Liver (tissue), 3 donors: ENCODE measurements around the gene CGB3.
"Not testable (repeated sequence)": the region's sequence is repeated elsewhere in the genome, so short reads cannot be mapped to it uniquely, and the experiment has no call there.

Experiments used
- EGR1 ChIP-seq, 2 donors: IDR thresholded peaks; 2 replicates each; pipeline ENCODE4 v1.6.1; 2016 to 2018; ENCODE audit warnings: antibody characterized with exemption in 2 of 2, low read depth in 2 of 2
- FOXA1 ChIP-seq: IDR thresholded peaks from 2 replicates; pipeline ENCODE4 v1.6.1; 2016; ENCODE audit warnings: antibody characterized with exemption
- GABPA ChIP-seq, 2 donors: IDR thresholded peaks in 1 of 2; conservative IDR thresholded peaks in 1 of 2; 2 replicates each; pipeline ENCODE4 v1.6.1; 2016; ENCODE audit warnings: antibody characterized with exemption in 2 of 2, mild to moderate bottlenecking in 1 of 2, moderate library complexity in 1 of 2
- JUND ChIP-seq, 2 donors: IDR thresholded peaks; 2 replicates each; pipeline ENCODE4 v1.6.1; 2016; ENCODE audit warnings: antibody characterized with exemption in 2 of 2
- RAD21 ChIP-seq, 2 donors: IDR thresholded peaks; 2 replicates each; pipeline ENCODE4 v1.6.1; 2016; ENCODE audit warnings: antibody characterized with exemption in 2 of 2, mild to moderate bottlenecking in 2 of 2
- SP1 ChIP-seq: IDR thresholded peaks from 2 replicates; pipeline ENCODE4 v1.6.1; 2018; ENCODE audit warnings: antibody characterized with exemption, mild to moderate bottlenecking
- TAF1 ChIP-seq: conservative IDR thresholded peaks from 2 replicates; pipeline ENCODE4 v1.6.1; 2016; ENCODE audit warnings: antibody characterized with exemption, mild to moderate bottlenecking
- YY1 ChIP-seq: IDR thresholded peaks from 2 replicates; pipeline ENCODE4 v1.6.1; 2016; ENCODE audit warnings: antibody characterized with exemption, mild to moderate bottlenecking
- TF ChIP-seq, protein P1 (sequence below): IDR thresholded peaks from 2 replicates; pipeline ENCODE4 v1.6.1; 2016; ENCODE audit warnings: antibody characterized with exemption
- TF ChIP-seq, protein P2 (sequence below): fragments of 150-350 bp; IDR thresholded peaks from 2 replicates; pipeline ENCODE4 v1.5.1; 2017; ENCODE audit warnings: improper control_type of control experiment, low read depth, low read length; ENCODE audit not compliant: missing input control
- TF ChIP-seq, protein P3 (sequence below): IDR thresholded peaks from 2 replicates; pipeline ENCODE4 v1.6.1; 2016; ENCODE audit warnings: antibody characterized with exemption, mild to moderate bottlenecking
- TF ChIP-seq, protein P4 (sequence below): IDR thresholded peaks from 2 replicates; pipeline ENCODE4 v1.6.1; 2016; ENCODE audit warnings: antibody characterized with exemption
- TF ChIP-seq, protein P5 (sequence below): IDR thresholded peaks from 2 replicates; pipeline ENCODE4 v1.6.1; 2016; ENCODE audit warnings: antibody characterized with exemption
- donor health status: healthy.
- donor health status: healthy.

DNA sequence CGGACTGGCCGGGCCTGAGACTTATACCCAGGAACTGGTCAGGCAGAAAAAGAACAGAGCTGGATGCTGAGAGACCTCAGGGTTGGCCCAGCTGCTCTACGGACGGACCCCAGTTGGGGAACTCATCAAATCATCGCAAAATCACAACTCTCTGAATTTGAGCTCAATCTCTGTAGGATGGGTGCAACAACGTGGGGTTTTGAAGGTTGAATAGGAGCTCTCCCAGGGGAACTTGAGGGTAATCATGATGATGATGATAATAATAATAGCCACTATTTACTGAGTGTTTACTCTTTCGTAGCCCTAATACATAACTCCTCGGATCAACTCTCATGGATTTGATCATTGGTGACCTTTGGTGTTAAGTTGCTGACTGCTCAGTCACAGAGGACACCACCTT, 6.2 kb upstream of the CGB3 start:
- TF ChIP-seq, protein P1, sequence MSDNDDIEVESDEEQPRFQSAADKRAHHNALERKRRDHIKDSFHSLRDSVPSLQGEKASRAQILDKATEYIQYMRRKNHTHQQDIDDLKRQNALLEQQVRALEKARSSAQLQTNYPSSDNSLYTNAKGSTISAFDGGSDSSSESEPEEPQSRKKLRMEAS, result not testable (repeated sequence)
- TF ChIP-seq, protein P2, sequence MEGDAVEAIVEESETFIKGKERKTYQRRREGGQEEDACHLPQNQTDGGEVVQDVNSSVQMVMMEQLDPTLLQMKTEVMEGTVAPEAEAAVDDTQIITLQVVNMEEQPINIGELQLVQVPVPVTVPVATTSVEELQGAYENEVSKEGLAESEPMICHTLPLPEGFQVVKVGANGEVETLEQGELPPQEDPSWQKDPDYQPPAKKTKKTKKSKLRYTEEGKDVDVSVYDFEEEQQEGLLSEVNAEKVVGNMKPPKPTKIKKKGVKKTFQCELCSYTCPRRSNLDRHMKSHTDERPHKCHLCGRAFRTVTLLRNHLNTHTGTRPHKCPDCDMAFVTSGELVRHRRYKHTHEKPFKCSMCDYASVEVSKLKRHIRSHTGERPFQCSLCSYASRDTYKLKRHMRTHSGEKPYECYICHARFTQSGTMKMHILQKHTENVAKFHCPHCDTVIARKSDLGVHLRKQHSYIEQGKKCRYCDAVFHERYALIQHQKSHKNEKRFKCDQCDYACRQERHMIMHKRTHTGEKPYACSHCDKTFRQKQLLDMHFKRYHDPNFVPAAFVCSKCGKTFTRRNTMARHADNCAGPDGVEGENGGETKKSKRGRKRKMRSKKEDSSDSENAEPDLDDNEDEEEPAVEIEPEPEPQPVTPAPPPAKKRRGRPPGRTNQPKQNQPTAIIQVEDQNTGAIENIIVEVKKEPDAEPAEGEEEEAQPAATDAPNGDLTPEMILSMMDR, result not testable (repeated sequence)
- TF ChIP-seq, protein P3, sequence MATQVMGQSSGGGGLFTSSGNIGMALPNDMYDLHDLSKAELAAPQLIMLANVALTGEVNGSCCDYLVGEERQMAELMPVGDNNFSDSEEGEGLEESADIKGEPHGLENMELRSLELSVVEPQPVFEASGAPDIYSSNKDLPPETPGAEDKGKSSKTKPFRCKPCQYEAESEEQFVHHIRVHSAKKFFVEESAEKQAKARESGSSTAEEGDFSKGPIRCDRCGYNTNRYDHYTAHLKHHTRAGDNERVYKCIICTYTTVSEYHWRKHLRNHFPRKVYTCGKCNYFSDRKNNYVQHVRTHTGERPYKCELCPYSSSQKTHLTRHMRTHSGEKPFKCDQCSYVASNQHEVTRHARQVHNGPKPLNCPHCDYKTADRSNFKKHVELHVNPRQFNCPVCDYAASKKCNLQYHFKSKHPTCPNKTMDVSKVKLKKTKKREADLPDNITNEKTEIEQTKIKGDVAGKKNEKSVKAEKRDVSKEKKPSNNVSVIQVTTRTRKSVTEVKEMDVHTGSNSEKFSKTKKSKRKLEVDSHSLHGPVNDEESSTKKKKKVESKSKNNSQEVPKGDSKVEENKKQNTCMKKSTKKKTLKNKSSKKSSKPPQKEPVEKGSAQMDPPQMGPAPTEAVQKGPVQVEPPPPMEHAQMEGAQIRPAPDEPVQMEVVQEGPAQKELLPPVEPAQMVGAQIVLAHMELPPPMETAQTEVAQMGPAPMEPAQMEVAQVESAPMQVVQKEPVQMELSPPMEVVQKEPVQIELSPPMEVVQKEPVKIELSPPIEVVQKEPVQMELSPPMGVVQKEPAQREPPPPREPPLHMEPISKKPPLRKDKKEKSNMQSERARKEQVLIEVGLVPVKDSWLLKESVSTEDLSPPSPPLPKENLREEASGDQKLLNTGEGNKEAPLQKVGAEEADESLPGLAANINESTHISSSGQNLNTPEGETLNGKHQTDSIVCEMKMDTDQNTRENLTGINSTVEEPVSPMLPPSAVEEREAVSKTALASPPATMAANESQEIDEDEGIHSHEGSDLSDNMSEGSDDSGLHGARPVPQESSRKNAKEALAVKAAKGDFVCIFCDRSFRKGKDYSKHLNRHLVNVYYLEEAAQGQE, result not testable (repeated sequence)
- TF ChIP-seq, protein P4, sequence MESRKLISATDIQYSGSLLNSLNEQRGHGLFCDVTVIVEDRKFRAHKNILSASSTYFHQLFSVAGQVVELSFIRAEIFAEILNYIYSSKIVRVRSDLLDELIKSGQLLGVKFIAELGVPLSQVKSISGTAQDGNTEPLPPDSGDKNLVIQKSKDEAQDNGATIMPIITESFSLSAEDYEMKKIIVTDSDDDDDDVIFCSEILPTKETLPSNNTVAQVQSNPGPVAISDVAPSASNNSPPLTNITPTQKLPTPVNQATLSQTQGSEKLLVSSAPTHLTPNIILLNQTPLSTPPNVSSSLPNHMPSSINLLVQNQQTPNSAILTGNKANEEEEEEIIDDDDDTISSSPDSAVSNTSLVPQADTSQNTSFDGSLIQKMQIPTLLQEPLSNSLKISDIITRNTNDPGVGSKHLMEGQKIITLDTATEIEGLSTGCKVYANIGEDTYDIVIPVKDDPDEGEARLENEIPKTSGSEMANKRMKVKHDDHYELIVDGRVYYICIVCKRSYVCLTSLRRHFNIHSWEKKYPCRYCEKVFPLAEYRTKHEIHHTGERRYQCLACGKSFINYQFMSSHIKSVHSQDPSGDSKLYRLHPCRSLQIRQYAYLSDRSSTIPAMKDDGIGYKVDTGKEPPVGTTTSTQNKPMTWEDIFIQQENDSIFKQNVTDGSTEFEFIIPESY, result not testable (repeated sequence)
- not testable (repeated sequence) for TF ChIP-seq SP1; RAD21 (IDR thresholded peaks at IDR 0.05); EGR1 (IDR thresholded peaks at IDR 0.05; ENCODE audit: low read depth in 2 of 2); YY1; JUND (IDR thresholded peaks at IDR 0.05); GABPA (IDR thresholded peaks at IDR 0.05 in 1 of 2, conservative IDR thresholded peaks at IDR 0.05 in 1 of 2); FOXA1; TAF1
- TF ChIP-seq, protein P5, sequence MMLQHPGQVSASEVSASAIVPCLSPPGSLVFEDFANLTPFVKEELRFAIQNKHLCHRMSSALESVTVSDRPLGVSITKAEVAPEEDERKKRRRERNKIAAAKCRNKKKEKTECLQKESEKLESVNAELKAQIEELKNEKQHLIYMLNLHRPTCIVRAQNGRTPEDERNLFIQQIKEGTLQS, result not testable (repeated sequence)
